HepG2 (cell line): ENCODE data around the gene PIAS1.

ENCODE experiments used
- CAMTA2 ChIP-seq: sonication (generic); formaldehyde crosslinking; IDR thresholded peaks from 2 replicates; pipeline ENCODE4 v1.4.0; 2020; ENCODE audit warnings: mild to moderate bottlenecking, missing genetic modification reagents, borderline replicate concordance
- KAT7 ChIP-seq: IDR thresholded peaks from 2 replicates; pipeline ENCODE4 v1.6.1; 2018; ENCODE audit warnings: borderline replicate concordance, missing compliant biosample characterization
- MBD4 ChIP-seq: IDR thresholded peaks from 2 replicates; pipeline ENCODE4 v1.6.1; 2012; ENCODE audit warnings: low read length, inconsistent platforms, borderline replicate concordance
- MLLT10 ChIP-seq: sonication (generic); formaldehyde crosslinking; IDR thresholded peaks from 2 replicates; pipeline ENCODE4 v1.4.0; 2020; ENCODE audit warnings: missing genetic modification reagents
- SMAD1 ChIP-seq: sonication (generic); formaldehyde crosslinking; IDR thresholded peaks from 2 replicates; pipeline ENCODE4 v1.4.0; 2020; ENCODE audit warnings: missing genetic modification reagents, low read depth, mild to moderate bottlenecking, borderline replicate concordance
- TF ChIP-seq, protein P1 (sequence below): sonication (generic); formaldehyde crosslinking; IDR thresholded peaks from 2 replicates; pipeline ENCODE4 v1.8.1; 2023; ENCODE audit warnings: mild to moderate bottlenecking, moderate library complexity, missing genetic modification reagents
- TF ChIP-seq, protein P2 (sequence below): sonication (generic); formaldehyde crosslinking; IDR thresholded peaks from 2 replicates; pipeline ENCODE4 v1.8.0; 2022; ENCODE audit warnings: low read depth, missing genetic modification reagents
- TF ChIP-seq, protein P3 (sequence below): sonication (generic); IDR thresholded peaks from 2 replicates; pipeline ENCODE4 v1.6.1; 2016; ENCODE audit warnings: low read depth, borderline replicate concordance

DNA sequence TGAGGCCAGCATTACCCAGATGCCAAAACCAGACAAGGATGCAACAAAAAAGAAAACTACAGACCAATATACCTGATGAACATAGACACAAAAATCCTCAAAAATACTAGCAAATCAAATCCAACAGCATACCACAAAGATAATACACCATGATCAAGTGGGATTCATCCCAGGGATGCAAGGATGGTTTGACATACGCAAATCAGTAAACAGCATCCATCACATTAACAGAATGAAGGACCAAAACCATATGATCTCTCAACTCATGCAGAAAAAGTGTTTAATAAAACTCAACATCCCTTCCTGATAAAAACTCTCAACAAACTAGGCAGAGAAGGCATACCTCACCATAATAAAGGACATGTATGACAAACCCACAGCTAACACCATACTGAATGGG, 14.0 kb upstream of the PIAS1 start:
- TF ChIP-seq MLLT10 (CRISPR knock-in tag) (no peak), SMAD1 (CRISPR knock-in tag) (no peak), MBD4 (no peak), CAMTA2 (CRISPR knock-in tag) (no peak), KAT7 (CRISPR knock-in tag) (no peak)
- TF ChIP-seq, protein P1, sequence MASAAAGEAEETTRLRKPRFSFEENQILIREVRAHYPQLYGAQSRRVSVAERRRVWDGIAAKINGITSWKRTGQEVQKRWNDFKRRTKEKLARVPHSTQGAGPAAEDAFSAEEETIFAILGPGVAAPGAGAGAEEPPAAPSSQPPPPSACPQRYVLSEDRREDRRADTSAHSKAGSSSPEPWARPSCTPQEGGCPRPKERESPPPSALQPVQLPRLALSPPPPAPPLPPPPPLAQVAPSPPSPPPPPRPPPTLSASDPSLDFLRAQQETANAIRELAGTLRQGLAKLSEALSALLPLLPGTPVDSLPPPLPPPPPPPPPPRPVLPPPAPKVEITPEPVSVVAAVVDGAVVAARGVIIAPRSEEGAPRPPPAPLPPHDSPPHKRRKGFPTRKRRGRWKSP (CRISPR knock-in tag) = no peak
- TF ChIP-seq, protein P2, sequence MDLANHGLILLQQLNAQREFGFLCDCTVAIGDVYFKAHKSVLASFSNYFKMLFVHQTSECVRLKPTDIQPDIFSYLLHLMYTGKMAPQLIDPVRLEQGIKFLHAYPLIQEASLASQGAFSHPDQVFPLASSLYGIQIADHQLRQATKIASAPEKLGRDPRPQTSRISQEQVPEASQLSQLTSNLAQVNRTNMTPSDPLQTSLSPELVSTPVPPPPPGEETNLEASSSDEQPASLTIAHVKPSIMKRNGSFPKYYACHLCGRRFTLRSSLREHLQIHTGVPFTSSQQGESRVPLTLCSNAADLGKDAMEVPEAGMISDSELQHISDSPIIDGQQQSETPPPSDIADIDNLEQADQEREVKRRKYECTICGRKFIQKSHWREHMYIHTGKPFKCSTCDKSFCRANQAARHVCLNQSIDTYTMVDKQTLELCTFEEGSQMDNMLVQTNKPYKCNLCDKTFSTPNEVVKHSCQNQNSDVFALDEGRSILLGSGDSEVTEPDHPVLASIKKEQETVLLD (CRISPR knock-in tag) = no peak
- TF ChIP-seq, protein P3, sequence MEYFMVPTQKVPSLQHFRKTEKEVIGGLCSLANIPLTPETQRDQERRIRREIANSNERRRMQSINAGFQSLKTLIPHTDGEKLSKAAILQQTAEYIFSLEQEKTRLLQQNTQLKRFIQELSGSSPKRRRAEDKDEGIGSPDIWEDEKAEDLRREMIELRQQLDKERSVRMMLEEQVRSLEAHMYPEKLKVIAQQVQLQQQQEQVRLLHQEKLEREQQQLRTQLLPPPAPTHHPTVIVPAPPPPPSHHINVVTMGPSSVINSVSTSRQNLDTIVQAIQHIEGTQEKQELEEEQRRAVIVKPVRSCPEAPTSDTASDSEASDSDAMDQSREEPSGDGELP = no peak
